ENCODE measurements around the gene LCOR. TPM values are rescaled to one million over a fixed set of nuclear protein-coding genes. Genes with fewer than 3 reads are reported as not detected.

LCOR gene
- total RNA-seq, 4 donors from 2014 or later: 13.0 to 36.8 (median 17.1) TPM

DNA sequence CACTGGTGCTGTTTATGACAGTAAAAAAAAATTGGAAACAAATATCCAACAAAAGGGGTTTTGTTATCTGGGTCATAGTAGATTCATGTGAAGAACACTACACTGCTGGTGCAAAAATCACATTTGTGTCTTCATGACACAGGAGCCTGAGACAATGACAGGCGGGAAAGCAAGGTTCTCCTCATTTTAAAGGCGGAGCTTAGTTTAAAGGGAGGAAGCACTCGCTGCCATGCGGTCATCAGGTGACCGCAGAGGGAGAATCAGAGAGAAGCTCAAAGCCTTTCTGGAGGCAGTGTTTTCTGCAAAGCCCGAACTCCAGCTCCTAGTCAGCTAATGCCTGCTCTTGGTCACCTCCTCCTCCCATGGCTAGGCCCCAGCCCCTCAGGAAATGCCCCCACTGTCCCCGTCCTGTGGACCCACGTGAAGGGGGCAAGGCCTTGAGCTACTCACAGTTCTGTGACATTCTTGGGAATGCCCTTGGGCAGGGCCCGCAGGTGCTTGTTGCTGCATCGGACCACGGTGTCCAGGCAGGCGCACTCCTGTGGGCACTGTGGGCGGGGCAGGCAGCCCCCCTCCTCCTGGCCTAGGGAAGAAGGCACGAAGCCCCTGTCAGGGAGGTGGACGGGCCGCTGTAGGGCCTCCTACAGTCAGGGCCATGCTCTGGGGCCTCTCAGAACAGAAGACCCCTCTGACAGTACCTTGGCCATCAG lies 207.6 kb downstream of the LCOR start:
- no peaks in the 10 kb centered on the region for H3K36me3 ChIP-seq
- H3K27ac ChIP-seq: no peak overlapping the region
- no peaks in the 10 kb centered on the region for H3K9me3 ChIP-seq
- no peak overlapping the region for H3K4me3 ChIP-seq
- no peak for DNase-seq (ENCODE audit: low spot score in 2 of 2)
- 92% methylated on average over 16 of the region's 16 CpGs for WGBS
- no peak for TF ChIP-seq EP300 (IDR thresholded peaks at IDR 0.05)
- TF ChIP-seq, protein P1, sequence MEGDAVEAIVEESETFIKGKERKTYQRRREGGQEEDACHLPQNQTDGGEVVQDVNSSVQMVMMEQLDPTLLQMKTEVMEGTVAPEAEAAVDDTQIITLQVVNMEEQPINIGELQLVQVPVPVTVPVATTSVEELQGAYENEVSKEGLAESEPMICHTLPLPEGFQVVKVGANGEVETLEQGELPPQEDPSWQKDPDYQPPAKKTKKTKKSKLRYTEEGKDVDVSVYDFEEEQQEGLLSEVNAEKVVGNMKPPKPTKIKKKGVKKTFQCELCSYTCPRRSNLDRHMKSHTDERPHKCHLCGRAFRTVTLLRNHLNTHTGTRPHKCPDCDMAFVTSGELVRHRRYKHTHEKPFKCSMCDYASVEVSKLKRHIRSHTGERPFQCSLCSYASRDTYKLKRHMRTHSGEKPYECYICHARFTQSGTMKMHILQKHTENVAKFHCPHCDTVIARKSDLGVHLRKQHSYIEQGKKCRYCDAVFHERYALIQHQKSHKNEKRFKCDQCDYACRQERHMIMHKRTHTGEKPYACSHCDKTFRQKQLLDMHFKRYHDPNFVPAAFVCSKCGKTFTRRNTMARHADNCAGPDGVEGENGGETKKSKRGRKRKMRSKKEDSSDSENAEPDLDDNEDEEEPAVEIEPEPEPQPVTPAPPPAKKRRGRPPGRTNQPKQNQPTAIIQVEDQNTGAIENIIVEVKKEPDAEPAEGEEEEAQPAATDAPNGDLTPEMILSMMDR (IDR thresholded peaks at IDR 0.05): no peak
- no peak for TF ChIP-seq POLR2AphosphoS5 (IDR thresholded peaks at IDR 0.05)
- no peak for TF ChIP-seq POLR2A (IDR thresholded peaks at IDR 0.05)
- peaks cover 13% of the 10 kb centered on the region for H3K27me3 ChIP-seq
- peaks cover 10% of the 10 kb centered on the region for H3K4me1 ChIP-seq

DNA sequence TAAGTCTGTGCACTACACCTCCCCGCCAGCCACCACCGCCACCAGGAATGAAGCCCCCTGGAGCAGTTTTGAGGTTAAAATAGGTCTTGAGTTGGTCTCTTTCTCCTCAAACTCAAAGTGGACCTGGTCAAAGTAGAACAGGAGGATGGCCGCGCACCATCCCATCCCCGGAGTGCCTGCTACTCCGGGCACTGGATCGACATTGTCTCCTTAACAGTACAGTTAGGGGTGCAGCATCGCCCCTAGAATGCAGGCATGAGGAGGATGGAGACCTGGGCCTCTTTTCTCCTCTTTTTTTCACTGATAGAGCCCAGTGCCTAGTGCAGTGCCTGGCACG lies 208.1 kb downstream of the LCOR start:
- H3K27ac ChIP-seq: no peak overlapping the region
- TF ChIP-seq POLR2A (IDR thresholded peaks at IDR 0.05): no peak
- TF ChIP-seq, protein P1 (IDR thresholded peaks at IDR 0.05): no peak
- TF ChIP-seq POLR2AphosphoS5 (IDR thresholded peaks at IDR 0.05): no peak
- no peak for TF ChIP-seq EP300 (IDR thresholded peaks at IDR 0.05)
- WGBS: 94% methylated on average over 5 of the region's 9 CpGs
- no peaks in the 10 kb centered on the region for H3K36me3 ChIP-seq
- H3K27me3 ChIP-seq: peaks cover 7% of the 10 kb centered on the region
- DNase-seq (ENCODE audit: low spot score in 2 of 2): no peak
- peaks cover 10% of the 10 kb centered on the region for H3K4me1 ChIP-seq
- H3K9me3 ChIP-seq: no peaks in the 10 kb centered on the region
- no peak overlapping the region for H3K4me3 ChIP-seq

DNA sequence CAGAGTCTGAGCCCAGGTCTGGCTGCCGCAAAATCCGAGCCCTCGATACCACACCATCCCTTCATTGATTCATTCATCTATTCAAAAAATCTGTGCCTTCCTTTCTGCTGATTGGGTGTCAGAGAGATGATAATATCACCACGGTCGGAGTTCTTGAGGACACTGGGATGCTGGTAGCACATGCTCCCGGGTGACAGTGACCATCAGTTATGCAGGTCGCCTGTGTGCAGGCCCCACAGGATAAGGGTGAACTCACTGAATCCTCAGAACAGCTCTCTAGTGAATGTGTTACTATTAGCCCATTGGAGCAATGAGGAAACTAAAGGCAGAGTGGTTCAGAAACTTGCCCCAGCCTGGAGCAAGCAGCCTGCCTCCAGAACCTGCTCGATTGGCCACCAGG lies 208.6 kb downstream of the LCOR start:
- no peak for DNase-seq (ENCODE audit: low spot score in 2 of 2)
- Histone ChIP-seq H3K36me3 (no peaks in the 10 kb centered on the region), H3K4me3 (no peak overlapping the region), H3K27ac (no peak overlapping the region), H3K4me1 (peaks cover 10% of the 10 kb centered on the region), H3K27me3 (peaks cover 3% of the 10 kb centered on the region), H3K9me3 (no peaks in the 10 kb centered on the region)
- 94% methylated on average over 8 of the region's 8 CpGs for WGBS
- TF ChIP-seq, protein P1 (IDR thresholded peaks at IDR 0.05): no peak
- no peak for TF ChIP-seq POLR2AphosphoS5 (IDR thresholded peaks at IDR 0.05)
- TF ChIP-seq EP300 (IDR thresholded peaks at IDR 0.05): no peak
- TF ChIP-seq POLR2A (IDR thresholded peaks at IDR 0.05): no peak

DNA sequence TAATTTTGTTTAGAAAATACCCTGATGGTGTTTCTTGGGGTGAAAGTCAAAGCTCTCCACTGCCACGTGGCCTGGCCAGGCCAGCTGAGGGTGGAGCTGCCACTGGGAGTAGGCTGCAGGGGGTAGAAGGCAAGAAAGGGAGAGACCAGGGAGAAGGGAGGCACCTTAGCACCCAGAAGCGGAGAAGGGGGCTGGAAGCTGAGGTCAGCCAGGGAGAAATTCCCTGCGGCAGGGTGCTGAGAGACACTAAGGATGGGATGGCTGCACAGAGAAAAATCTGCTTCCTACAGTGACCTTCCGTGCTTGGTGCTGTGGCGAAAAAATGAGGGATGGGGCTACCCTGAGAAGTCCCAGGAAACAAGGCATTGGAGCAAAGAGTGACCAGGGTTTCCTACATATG lies 210.0 kb downstream of the LCOR start:
- 88% methylated on average over 5 of the region's 5 CpGs for WGBS
- H3K4me1 ChIP-seq: peaks cover 10% of the 10 kb centered on the region
- DNase-seq (ENCODE audit: low spot score in 2 of 2): no peak
- H3K9me3 ChIP-seq: no peaks in the 10 kb centered on the region
- H3K27me3 ChIP-seq: no peaks in the 10 kb centered on the region
- H3K36me3 ChIP-seq: no peaks in the 10 kb centered on the region
- H3K4me3 ChIP-seq: no peak overlapping the region
- TF ChIP-seq POLR2A (IDR thresholded peaks at IDR 0.05) (no peak), POLR2AphosphoS5 (IDR thresholded peaks at IDR 0.05) (no peak), EP300 (IDR thresholded peaks at IDR 0.05) (no peak)
- TF ChIP-seq, protein P1 (IDR thresholded peaks at IDR 0.05): no peak
- no peak overlapping the region for H3K27ac ChIP-seq

DNA sequence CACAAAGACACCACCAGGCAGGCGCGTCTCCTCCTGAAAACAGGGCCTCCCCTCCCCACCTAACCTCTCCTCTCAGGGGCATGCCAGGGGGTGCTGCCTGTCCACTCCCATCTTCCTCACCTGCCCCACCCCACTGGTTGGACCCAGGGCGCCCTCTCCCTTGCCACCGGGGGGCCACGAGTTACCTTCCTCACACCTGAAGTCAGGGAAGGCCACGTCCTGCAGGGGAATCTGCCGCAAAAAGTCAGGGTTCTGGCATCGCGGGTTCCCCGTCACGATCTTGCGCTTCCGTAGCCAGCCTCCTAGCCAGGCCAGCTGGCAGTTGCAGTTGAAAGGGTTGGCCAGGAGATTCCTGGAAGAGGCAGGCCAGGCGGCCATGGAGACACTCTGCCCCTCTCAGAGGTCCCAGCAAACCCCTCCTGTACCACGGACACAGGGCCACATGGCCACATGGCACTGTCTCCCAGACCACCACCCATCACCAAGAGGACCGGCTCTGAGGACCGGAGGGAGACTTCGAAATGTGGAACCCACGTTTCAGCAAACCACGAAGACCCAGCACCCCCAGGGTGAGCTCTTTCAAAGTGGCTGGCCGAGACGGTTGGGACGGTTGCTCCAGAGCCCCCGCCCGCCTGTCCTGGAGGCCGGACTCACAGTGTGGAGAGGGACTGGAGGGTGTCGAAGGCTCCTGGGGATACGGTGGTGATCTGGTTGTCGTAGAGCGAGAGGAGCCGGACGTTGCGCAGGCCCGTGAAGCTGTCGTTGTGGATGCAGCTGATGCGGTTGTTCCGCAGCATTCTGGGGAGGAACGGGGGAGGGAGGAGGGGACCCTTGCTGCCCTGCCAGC lies 210.8 kb downstream of the LCOR start:
- Histone ChIP-seq H3K4me3 (no peak overlapping the region), H3K27ac (no peak overlapping the region), H3K36me3 (no peaks in the 10 kb centered on the region), H3K9me3 (no peaks in the 10 kb centered on the region), H3K27me3 (no peaks in the 10 kb centered on the region), H3K4me1 (peaks cover 1% of the 10 kb centered on the region)
- TF ChIP-seq POLR2AphosphoS5 (IDR thresholded peaks at IDR 0.05): no peak
- no peak for TF ChIP-seq POLR2A (IDR thresholded peaks at IDR 0.05)
- no peak for TF ChIP-seq EP300 (IDR thresholded peaks at IDR 0.05)
- TF ChIP-seq, protein P1 (IDR thresholded peaks at IDR 0.05): no peak
- DNase-seq (ENCODE audit: low spot score in 2 of 2): no peak
- WGBS: 94% methylated on average over 37 of the region's 38 CpGs

Measured in suprapubic skin (tissue), 4 donors.